HG03060 (cell line): ENCODE data around the gene SCLT1.

Experiments
- ATAC-seq: cut with Tn5 transposase; IDR thresholded peaks from one replicate; pipeline ENCODE4 v1.9.1; 2021; ENCODE audit warnings: low read depth, moderate number of reproducible peaks; ENCODE audit not compliant: unreplicated experiment

The SCLT1 gene

DNA sequence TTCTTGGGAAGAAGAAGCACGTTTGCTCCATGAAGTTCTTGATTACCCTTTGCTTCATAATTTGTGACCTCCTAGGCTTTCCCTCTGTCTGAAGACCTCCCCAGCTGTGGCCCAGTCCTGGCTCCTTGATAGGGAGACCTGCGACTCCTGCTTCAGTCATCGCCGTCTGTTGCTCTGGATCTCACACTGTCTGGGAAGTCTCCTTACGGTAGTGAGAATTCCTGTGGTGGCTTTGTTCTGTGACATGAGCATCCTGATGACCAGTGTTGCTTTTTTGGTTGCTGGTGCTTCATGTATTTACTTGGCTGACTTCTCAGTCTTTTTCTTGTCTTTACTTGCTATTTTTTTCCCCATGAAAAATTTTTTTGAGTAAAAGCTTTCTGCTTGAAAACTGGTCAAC lies 239.6 kb downstream of the SCLT1 start:
- no peak for ATAC-seq

DNA sequence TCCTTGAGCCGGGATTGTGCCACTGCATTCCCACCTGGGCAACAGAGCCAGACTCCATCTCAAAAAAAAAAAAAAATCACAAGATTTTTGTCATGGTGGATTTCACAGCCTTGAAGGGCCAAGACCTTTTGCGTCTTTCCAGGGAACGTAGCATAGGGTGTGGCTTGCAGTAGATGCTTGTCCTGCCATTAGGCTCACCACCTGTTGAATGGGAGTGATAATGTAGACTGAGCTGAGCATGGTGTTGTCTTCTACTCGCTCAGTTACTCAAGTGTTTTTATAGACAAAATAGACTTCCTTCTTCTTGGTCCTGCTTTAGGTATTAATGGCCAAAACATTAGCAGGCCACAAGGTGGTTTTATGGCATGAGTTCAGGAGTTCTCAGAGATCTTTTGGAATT lies 243.1 kb downstream of the SCLT1 start:
- no peak for ATAC-seq

- no peak for ATAC-seq
Observed at GRCh38 chr4:128848461-128848860, 244.9 kb downstream of the SCLT1 start.

DNA sequence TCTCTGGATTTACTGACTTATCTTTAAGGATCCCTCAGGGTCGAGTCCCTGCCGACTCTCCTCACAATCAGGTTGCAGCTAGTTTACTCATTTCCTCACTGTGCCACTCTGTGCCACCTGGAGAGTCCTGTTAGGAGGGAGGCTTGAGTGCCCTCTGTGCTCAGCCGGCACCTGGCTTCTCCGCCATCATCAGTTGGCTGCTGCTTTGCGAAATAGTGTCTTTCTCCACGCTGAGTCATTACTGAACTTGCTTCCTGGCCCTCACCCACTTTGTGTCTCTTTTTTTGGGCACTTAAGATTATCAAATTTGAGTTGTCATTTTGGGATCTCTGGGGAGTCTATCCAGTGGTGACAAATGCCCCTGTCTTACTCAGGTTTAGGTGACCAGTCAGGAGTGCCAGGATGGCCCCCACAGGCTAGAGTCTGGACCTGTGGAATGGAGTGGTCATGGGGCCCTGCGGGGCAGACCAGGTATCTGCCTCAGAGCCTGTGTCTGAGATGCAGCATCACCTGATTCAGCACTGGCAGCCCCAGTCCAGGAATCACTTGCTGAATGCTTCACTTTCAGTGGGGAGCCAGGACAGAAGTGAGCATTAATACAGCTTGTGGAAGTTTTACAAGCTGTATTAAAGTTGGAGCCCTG lies 246.1 kb downstream of the SCLT1 start:
- ATAC-seq, result no peak

- ATAC-seq, result no peak
Observed at GRCh38 chr4:128846063-128846462, 247.3 kb downstream of the SCLT1 start.

DNA sequence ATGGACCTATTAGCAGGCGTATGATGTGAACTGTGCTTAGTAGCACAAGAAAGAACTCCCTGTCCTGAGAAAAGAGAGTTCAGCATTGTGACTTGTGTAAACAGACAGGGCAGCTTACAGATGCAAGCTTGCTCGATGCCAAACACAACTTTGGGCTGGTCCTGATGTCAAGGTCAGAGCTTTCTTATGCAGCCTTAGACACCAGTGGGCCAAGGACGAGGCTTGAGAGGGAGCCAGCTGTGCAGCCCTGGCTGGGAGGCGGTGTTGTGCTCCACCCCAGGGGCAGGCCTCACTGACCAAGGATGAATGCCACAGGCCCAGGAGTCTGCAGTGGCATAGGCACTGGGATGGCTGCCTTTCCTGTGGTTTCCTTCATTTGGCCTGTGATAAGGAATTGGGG lies 248.4 kb downstream of the SCLT1 start:
- ATAC-seq, result no peak

GRCh38 chr4:128841402-128841801 lies 251.9 kb downstream of the SCLT1 start:
- no peak for ATAC-seq

- ATAC-seq, result no peak
Observed at GRCh38 chr4:128840711-128841318, 252.5 kb downstream of the SCLT1 start.

DNA sequence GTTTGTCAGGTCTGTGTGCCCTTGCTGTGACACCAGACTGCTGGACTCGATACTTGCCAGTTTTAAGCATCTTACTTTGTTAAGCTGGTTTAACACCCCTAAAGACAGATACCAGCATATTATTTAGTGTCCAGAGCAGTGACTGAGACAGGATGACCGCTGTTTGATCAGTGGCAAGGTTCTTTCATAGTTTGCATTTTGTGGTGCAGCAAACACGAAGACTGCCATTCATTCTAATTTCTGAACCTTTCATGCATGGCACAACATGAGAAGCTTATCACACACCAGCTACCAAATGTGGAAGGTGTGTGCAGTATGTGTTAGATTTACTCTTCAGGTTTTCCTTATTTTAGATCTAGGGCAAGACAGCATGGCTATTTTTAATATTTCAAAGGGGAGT lies 255.7 kb downstream of the SCLT1 start:
- no peak for ATAC-seq

GRCh38 chr4:128837198-128837597 lies 256.1 kb downstream of the SCLT1 start:
- no peak for ATAC-seq

GRCh38 chr4:128835498-128836222 lies 257.7 kb downstream of the SCLT1 start:
- no peak for ATAC-seq
